COLO668 (cell line): Measurements from ENCODE around the gene ABCC5.
"Not testable (repeated sequence)": the region's sequence is repeated elsewhere in the genome, so short reads cannot be mapped to it uniquely, and the experiment has no call there.

ENCODE experiments used
- DNase-seq: peaks from one replicate; lab custom pipeline; 2025; ENCODE audit not compliant: unreplicated experiment; lab: John Stamatoyannopoulos, UW

The ABCC5 gene

GRCh38 chr3:184016811-184017671 is 643 bp downstream of the ABCC5 start:
- peak; percentile 55 for DNase-seq

DNA sequence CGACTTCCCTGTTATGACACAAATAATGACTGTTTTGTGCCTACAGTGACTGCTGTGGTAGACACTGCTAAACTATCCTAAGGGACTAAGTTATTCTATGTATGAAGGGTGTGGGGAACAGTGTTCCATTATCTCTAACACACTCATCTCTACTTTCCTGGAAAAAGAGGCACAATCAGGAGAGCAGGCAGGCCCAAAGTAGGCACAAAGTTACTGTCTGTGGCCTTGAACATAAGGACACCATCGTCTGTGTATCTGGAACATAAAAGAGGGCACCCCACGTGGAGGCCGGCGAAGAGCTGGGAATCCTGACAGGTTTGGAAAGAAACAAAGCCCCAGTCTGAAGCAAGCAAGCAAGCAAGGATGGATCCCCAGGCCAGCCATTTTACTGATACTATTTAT is 1.5 kb downstream of the ABCC5 start:
- DNase-seq: no peak

GRCh38 chr3:184015381-184016019 is 2.2 kb downstream of the ABCC5 start:
- peak; percentile 7 for DNase-seq

- DNase-seq: no peak
Observed at GRCh38 chr3:184011937-184012889, 5.5 kb downstream of the ABCC5 start.

DNA sequence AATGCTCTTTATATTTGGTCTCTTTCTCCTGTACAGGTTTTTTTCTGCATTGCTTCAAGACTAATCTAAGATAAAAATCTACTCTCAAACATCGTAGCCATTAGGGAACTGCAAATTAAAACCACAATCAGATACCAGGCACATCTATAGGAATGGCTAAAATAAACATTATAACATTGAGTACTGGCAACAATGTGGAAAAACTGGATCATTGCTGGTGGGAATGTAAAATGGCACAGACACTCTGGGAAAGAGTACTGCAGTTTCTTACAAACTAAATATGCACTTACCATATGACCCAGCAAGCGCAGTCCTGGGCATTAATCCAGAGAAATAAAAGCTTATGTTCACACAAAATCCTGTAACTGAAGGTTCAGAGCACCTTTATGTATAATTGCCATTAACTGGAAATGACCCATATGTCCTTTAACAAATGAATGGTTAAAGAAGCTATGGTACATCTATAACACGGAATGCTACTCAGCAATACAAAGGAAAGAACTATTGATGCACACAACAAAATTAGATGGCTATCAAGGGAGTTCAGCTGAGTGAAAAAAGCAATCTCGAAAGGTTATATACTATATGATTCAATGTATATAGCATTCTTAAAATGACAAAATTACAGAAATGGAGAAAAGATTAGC is 6.3 kb downstream of the ABCC5 start:
- no peak for DNase-seq

DNA sequence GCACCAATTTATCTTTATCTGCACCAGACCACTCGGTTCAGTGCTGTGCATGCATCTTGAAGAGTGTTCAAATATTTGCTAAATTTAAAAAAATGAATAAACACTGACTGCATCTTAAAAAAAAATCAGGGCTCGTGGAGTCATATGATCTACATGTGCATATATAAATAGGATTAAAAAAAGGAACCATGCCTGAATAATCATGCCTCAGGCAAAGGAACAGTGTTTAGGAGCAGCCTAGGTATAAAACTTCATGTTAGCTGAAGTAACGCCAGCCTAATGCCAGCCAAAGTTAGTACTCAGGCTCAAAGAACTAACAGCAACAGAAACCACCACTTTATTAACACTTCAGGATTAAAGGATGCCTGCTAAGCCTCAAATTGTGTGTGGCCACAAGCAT is 9.5 kb downstream of the ABCC5 start:
- no peak for DNase-seq

DNA sequence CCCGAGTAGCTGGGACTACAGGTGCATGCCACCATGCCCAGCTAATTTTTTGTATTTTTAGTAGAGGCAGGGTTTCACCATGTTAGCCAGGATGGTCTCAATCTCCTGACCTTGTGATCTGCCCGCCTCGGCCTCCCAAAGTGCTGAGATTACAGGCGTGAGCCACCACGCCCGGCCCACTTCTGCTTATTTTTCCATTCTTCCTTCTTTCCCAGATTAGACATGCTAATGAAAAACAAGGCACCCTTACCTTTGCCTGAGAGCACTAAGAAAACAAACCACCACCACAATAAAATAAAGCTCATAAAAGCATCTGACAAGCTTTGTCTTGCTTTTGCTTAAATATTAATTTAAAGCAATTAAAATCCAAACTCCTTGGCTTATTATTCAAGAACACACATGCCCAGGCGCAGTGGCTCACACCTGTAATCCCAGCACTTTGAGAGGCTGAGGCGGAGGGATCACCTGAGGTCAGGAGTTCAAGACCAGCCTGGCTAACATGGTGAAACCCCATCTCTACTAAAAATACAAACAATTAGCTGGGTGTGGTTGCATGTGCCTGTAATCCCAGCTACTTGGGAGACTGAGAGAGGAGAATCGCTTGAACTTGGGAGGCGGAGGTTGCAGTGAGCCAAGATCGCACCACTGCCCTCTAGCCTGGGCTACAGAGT is 10.4 kb downstream of the ABCC5 start:
- DNase-seq: not testable (repeated sequence)

- DNase-seq: peak; percentile 85
Observed at GRCh38 chr3:184005941-184006507, 11.7 kb downstream of the ABCC5 start.

GRCh38 chr3:184004476-184004875 is 13.2 kb downstream of the ABCC5 start:
- DNase-seq: no peak

DNA sequence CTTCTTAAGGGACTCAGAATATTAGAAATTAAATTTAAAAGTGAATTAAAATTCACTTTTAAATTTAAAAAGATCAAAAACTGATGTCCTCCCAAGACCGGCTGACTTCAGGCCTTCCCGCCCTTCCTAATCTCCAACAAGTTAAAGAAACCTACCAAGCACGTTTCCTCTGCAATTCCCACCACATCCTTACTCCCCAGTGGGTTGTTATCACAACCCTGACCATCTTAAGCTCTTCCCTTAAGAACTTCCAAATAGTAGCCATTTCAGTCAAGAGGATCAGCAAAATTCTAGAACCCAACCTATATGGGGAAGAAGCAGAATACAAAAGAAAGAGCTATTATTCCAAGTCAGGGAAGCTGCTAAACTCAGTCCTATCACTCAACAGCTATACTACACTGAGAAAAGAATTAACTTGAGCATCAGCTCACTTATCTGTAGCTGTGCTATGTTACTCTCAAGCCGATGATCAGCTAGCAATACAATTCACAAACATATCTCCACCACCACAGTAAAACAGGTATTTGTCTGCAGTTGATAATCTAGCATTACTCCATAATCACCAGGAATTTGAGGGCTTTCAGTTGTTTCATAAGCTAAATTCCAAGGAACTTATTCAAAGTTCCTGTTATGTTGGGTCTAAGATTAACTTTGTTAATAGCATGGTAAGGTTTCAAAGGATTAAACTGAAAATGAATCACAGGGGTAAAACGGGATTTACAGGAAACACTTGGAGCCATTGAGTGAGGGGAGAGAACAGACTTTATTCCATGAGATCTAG is 14.3 kb downstream of the ABCC5 start:
- no peak for DNase-seq

DNA sequence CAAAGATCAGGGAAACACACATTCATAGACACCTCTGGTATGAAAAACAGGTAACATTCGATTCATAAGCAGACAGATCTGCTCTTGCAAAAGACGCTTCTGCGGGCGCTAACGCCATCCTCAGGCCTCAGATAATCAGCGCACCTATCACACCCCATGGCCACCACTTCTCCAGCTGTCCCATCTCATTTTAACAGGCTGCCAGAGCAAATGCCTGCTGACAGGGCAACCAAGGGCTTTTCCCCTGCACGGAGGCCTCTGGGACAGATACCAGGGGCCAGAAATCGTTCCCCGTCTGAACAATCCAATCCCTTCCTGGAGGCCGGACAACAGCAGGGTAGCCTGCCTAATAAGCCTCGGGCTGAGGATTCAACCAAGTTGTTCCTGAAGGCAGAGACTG is 15.2 kb downstream of the ABCC5 start:
- DNase-seq: no peak

DNA sequence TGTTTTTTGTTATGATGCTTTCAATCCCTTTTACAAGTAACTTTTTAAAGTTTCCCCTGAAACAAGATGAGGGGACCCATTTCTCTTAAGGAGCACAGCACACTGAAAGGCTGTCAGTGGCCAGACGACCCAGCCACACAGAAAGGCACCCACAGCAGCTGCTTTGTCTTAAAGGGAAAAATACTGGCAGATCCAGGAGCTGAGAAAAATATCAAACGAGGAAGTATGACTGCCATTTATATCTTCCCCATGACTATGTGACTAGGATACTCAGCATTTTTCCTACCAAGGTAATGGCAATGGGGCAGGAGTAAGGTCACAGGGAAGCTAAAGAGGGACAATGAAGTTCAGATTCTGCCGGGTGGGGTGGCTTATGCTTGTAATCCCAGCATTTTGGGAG is 15.9 kb downstream of the ABCC5 start:
- no peak for DNase-seq

- DNase-seq: no peak
Observed at GRCh38 chr3:183991403-183991802, 26.3 kb downstream of the ABCC5 start.

GRCh38 chr3:183988216-183988790 is 29.4 kb downstream of the ABCC5 start:
- DNase-seq: no peak

- no peak for DNase-seq
Observed at GRCh38 chr3:183987000-183987600, 30.6 kb downstream of the ABCC5 start.

GRCh38 chr3:183984749-183985729 is 32.6 kb downstream of the ABCC5 start:
- no peak for DNase-seq

DNA sequence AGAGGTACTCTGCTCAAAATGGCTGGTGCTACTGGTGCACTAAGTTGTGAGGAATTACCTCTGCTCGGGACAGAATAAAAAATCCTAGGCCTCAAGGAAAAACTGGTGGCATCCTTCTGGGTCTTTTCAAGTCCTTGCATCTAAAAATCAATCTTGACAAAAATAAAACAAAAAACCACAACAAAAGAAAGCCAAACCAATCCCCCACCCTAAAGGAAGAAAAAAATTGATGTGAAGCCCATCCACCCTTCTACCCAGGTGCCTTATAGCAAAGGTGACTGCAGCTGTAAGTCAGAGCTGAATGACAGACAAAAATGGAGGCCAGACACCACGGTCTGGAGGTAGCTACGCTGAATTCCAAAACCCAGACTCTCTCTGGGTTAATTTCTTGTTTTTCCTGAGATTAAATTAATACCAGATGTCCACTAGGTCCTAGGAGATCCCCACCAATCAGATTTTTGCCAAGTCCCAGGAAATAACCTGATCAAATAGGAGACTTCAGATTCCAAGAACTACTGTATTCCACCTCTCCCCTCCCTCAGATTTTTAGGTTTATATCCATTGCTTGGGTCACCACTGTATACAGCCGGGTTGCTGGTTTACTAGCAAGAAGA is 33.5 kb downstream of the ABCC5 start:
- DNase-seq: no peak
